IMR-90 (cell line): ENCODE measurements around the gene QSOX2. TPM values are rescaled to one million over a fixed set of nuclear protein-coding genes. Genes with fewer than 3 reads are reported as not detected.

Experiments
- ATAC-seq: fragments of 200-7000 bp; cut with Tn5 transposase; 2 replicates; pipeline ENCODE4 v1.9.1; 2020; ENCODE audit warnings: low read depth, mild to moderate bottlenecking, moderate library complexity
- BruUV-seq: library from RNA; stranded (reverse); fragments of 400-500 nt; replicated peaks from 2 replicates; lab custom pipeline; 2021; lab: Mats Ljungman, UMichigan
- CTCF ChIA-PET: fragments of 300-600 bp; formaldehyde crosslinking; extraction: SDS; loops from one replicate; lab custom pipeline; 2021; ENCODE audit warnings: antibody characterized with exemption; lab: Yijun Ruan, JAX
- POLR2A ChIA-PET: fragments of 300-600 bp; sonication (Branson Sonifier 250); formaldehyde crosslinking; loops from one replicate; lab custom pipeline; 2022; ENCODE audit warnings: antibody characterized with exemption; ENCODE audit not compliant: unreplicated experiment; lab: Charles Lee
- DNase-seq: peaks from one replicate; pipeline ENCODE4 v3.0.0; 2013
- H2AFZ ChIP-seq: replicated peaks from 2 replicates; pipeline ENCODE3; 2013; ENCODE audit warnings: low read length, mild to moderate bottlenecking; ENCODE audit not compliant: poor library complexity
- H2AK5ac ChIP-seq: 2 replicates; pipeline ENCODE4 v1.6.1; 2013; ENCODE audit warnings: low read depth, low read length, inconsistent platforms
- H2AK9ac ChIP-seq: replicated peaks from 2 replicates; pipeline ENCODE3; 2013; ENCODE audit warnings: mild to moderate bottlenecking, low read depth, low read length, moderate library complexity; ENCODE audit not compliant: poor library complexity
- H2BK120ac ChIP-seq: 2 replicates; pipeline ENCODE4 v1.6.1; 2013; ENCODE audit warnings: low read depth, low read length, inconsistent platforms
- H2BK15ac ChIP-seq: 3 replicates; pipeline ENCODE4 v1.6.1; 2013; ENCODE audit warnings: low read depth, low read length, inconsistent platforms
- H2BK20ac ChIP-seq: 2 replicates; pipeline ENCODE4 v1.6.1; 2013; ENCODE audit warnings: low read depth, mild to moderate bottlenecking, inconsistent platforms, low read length, moderate library complexity
- H2BK5ac ChIP-seq: 2 replicates; pipeline ENCODE4 v1.6.1; 2013; ENCODE audit warnings: mild to moderate bottlenecking, low read depth, low read length, inconsistent platforms; ENCODE audit not compliant: poor library complexity, severe bottlenecking
- H3K14ac ChIP-seq: replicated peaks from 2 replicates; pipeline ENCODE4 v1.6.1; 2013; ENCODE audit warnings: low read depth, low read length, inconsistent platforms
- H3K18ac ChIP-seq: 2 replicates; pipeline ENCODE4 v1.6.1; 2013; ENCODE audit warnings: low read depth, low read length, control low read depth
- H3K23ac ChIP-seq: 2 replicates; pipeline ENCODE4 v1.6.1; 2013; ENCODE audit warnings: low read depth, low read length, inconsistent platforms
- H3K27ac ChIP-seq: 2 replicates; pipeline ENCODE4 v1.5.1; 2013; ENCODE audit warnings: mild to moderate bottlenecking, control low read depth, low read length; ENCODE audit not compliant: insufficient read depth
- H3K27me3 ChIP-seq: 2 replicates; pipeline ENCODE4 v1.6.1; 2013; ENCODE audit warnings: low read length; ENCODE audit not compliant: control insufficient read depth, insufficient read depth
- H3K36me3 ChIP-seq: 2 replicates; pipeline ENCODE4 v1.6.1; 2013; ENCODE audit warnings: low read length, mixed read lengths; ENCODE audit not compliant: control insufficient read depth, insufficient read depth
- H3K4ac ChIP-seq: 2 replicates; pipeline ENCODE4 v1.6.1; 2013; ENCODE audit warnings: low read depth, low read length, inconsistent platforms
- H3K4me1 ChIP-seq: 2 replicates; pipeline ENCODE4 v1.6.1; 2013; ENCODE audit warnings: low read length, mixed read lengths; ENCODE audit not compliant: control insufficient read depth, insufficient read depth
- H3K4me2 ChIP-seq: 2 replicates; pipeline ENCODE4 v1.6.1; 2013; ENCODE audit warnings: low read depth, mild to moderate bottlenecking, control low read depth, low read length, moderate library complexity
- H3K4me3 ChIP-seq: 2 replicates; pipeline ENCODE4 v1.5.1; 2013; ENCODE audit warnings: low read depth, mild to moderate bottlenecking, control low read depth, low read length, moderate library complexity; ENCODE audit not compliant: insufficient read depth
- H3K56ac ChIP-seq: 2 replicates; pipeline ENCODE4 v1.6.1; 2013; ENCODE audit warnings: low read length, inconsistent platforms; ENCODE audit not compliant: insufficient read depth; ENCODE audit errors: extremely low read depth
- H3K79me1 ChIP-seq, 2 experiments: 2 replicates each; pipeline ENCODE4 v1.6.1; 2013; ENCODE audit warnings: low read length in 2 of 2, inconsistent platforms in 1 of 2, low read depth in 1 of 2
- H3K9ac ChIP-seq: 2 replicates; pipeline ENCODE4 v1.6.1; 2013; ENCODE audit warnings: low read depth, low read length, control low read depth
- H3K9me1 ChIP-seq: 2 replicates; pipeline ENCODE4 v1.6.1; 2013; ENCODE audit warnings: low read length, inconsistent platforms; ENCODE audit not compliant: insufficient read depth
- H3K9me3 ChIP-seq: 2 replicates; pipeline ENCODE4 v1.6.1; 2013; ENCODE audit warnings: low read length; ENCODE audit not compliant: control insufficient read depth, insufficient read depth
- H4K20me1 ChIP-seq: 2 replicates; pipeline ENCODE4 v1.6.1; 2013; ENCODE audit warnings: low read length, inconsistent platforms; ENCODE audit not compliant: insufficient read depth
- H4K5ac ChIP-seq: 2 replicates; pipeline ENCODE4 v1.6.1; 2013; ENCODE audit warnings: mild to moderate bottlenecking, low read depth, low read length, control low read depth
- H4K8ac ChIP-seq, 2 experiments: 2 replicates each; pipeline ENCODE4 v1.6.1; 2013; ENCODE audit warnings: low read depth in 2 of 2, low read length in 2 of 2, control low read depth in 1 of 2, inconsistent platforms in 1 of 2
- H4K91ac ChIP-seq: 2 replicates; pipeline ENCODE4 v1.6.1; 2013; ENCODE audit warnings: low read depth, low read length, inconsistent platforms; ENCODE audit not compliant: insufficient read depth
- BHLHE40 ChIP-seq: fragments of 150-350 bp; IDR thresholded peaks from 2 replicates; pipeline ENCODE4 v1.6.1; 2016; ENCODE audit warnings: mild to moderate bottlenecking, low read depth, low read length
- CEBPB ChIP-seq: IDR thresholded peaks from 2 replicates; pipeline ENCODE4 v1.6.1; 2012; ENCODE audit warnings: low read depth, low read length, improper control_type of control experiment
- CHD1 ChIP-seq: IDR thresholded peaks from 2 replicates; pipeline ENCODE4 v1.6.1; 2012; ENCODE audit warnings: low read depth, low read length, improper control_type of control experiment
- ELK1 ChIP-seq: fragments of 150-350 bp; IDR thresholded peaks from 2 replicates; pipeline ENCODE4 v1.6.1; 2016; ENCODE audit warnings: low read depth, mild to moderate bottlenecking, low read length, moderate library complexity, borderline replicate concordance
- MAFK ChIP-seq: IDR thresholded peaks from 2 replicates; pipeline ENCODE4 v1.6.1; 2012; ENCODE audit warnings: low read depth, low read length, improper control_type of control experiment
- MAZ ChIP-seq: IDR thresholded peaks from 2 replicates; pipeline ENCODE4 v1.6.1; 2012; ENCODE audit warnings: low read depth, mild to moderate bottlenecking, low read length, improper control_type of control experiment, moderate library complexity, borderline replicate concordance
- MXI1 ChIP-seq: IDR thresholded peaks from 2 replicates; pipeline ENCODE4 v1.6.1; 2012; ENCODE audit warnings: low read depth, mild to moderate bottlenecking, low read length, moderate library complexity, borderline replicate concordance
- NFE2L2 ChIP-seq: fragments of 150-350 bp; IDR thresholded peaks from 2 replicates; pipeline ENCODE4 v1.6.1; 2016; ENCODE audit warnings: low read depth, mild to moderate bottlenecking, low read length
- POLR2A ChIP-seq: IDR thresholded peaks from 2 replicates; pipeline ENCODE4 v1.6.1; 2012; ENCODE audit warnings: mild to moderate bottlenecking, low read depth, low read length
- RAD21 ChIP-seq: IDR thresholded peaks from 2 replicates; pipeline ENCODE4 v1.6.1; 2012; ENCODE audit warnings: low read length, improper control_type of control experiment
- RCOR1 ChIP-seq: IDR thresholded peaks from 2 replicates; pipeline ENCODE4 v1.6.1; 2012; ENCODE audit warnings: mild to moderate bottlenecking, low read length, improper control_type of control experiment; ENCODE audit not compliant: insufficient replicate concordance
- RFX5 ChIP-seq: IDR thresholded peaks from 2 replicates; pipeline ENCODE4 v1.8.0; 2012; ENCODE audit warnings: low read depth, mild to moderate bottlenecking, low read length, moderate library complexity
- SMC3 ChIP-seq: fragments of 150-350 bp; IDR thresholded peaks from 2 replicates; pipeline ENCODE4 v1.6.1; 2016; ENCODE audit warnings: low read depth, mild to moderate bottlenecking, antibody characterized with exemption, low read length, moderate library complexity
- WGBS, 2 experiments: methylation state at CpG; one replicate each; pipeline versions ENCODE4 v1.1.5 to v1.1.7; 2013; ENCODE audit warnings: missing lambda C conversion rate in 2 of 2; ENCODE audit not compliant: insufficient read length in 1 of 2; ENCODE audit errors: extremely low coverage in 2 of 2; 5-methylcytosine and 5-hydroxymethylcytosine counted together
- dilution Hi-C: fragments of 300-500 bp; cut with HindIII; formaldehyde crosslinking; loops from one replicate; pipeline ENCODE4 v1.14.3; 2018; ENCODE audit warnings: low sequenced_read_pairs; ENCODE audit not compliant: unreplicated experiment
- in situ Hi-C: fragments of 300-500 bp; cut with MboI; formaldehyde crosslinking; loops from 3 replicates; pipeline ENCODE4 v1.14.3; 2019; ENCODE audit warnings: low sequenced_read_pairs, inconsistent platforms, mixed read lengths
- intact Hi-C: fragments of 100-400 bp; cut with micrococcal nuclease; formaldehyde crosslinking; loops from 2 replicates; pipeline ENCODE4 v1.10.0; 2022
- polyA plus RNA-seq, 3 experiments: library from polyadenylated mRNA; depleted of rRNA; stranded (reverse); fragments of >200 nt; gene quantifications; 2 replicates each; pipeline ENCODE4 v1.2.3, GENCODE V29; 2012; ENCODE audit warnings: low replicate concordance in 1 of 3
- total RNA-seq: library from RNA; depleted of rRNA; stranded (reverse); fragments of >200 nt; gene quantifications from 2 replicates; pipeline ENCODE4 v1.2.3, GENCODE V29; 2012

Gene QSOX2
- total and polyA plus RNA-seq, 2 of the 4 experiments (the other 2 are of a cell fraction) = 5.9 to 12.9 TPM

GRCh38 chr9:136251264-136252115, 5.9 kb upstream of the QSOX2 start:
- Histone ChIP-seq H3K9me1 (no peaks in the 10 kb centered on the region), H4K8ac (no peak overlapping the region), H2BK15ac (no peak overlapping the region), H3K9ac (no peak overlapping the region), H2AFZ (no peak overlapping the region), H3K56ac (no peak overlapping the region), H3K27me3 (peaks cover 49% of the 10 kb centered on the region), H2AK5ac (no peak overlapping the region), H3K23ac (no peak overlapping the region), H3K4me2 (no peak overlapping the region), H3K4ac (no peak overlapping the region), H3K14ac (no peak overlapping the region), H4K5ac (no peak overlapping the region), H4K91ac (no peak overlapping the region), H3K4me3 (no peak overlapping the region), H3K79me1 (no peaks in the 10 kb centered on the region), H2AK9ac (peak overlapping the region; percentile 42), H2BK5ac (no peak overlapping the region), H2BK120ac (no peak overlapping the region), H3K36me3 (no peaks in the 10 kb centered on the region), H3K9me3 (no peaks in the 10 kb centered on the region), H3K4me1 (peaks cover 5% of the 10 kb centered on the region), H3K18ac (no peak overlapping the region), H4K20me1 (no peaks in the 10 kb centered on the region), H2BK20ac (no peak overlapping the region), H3K27ac (no peak overlapping the region)
- intact Hi-C loops = no loop called here
- ChIA-PET POLR2A (no interaction called here), CTCF (no interaction called here)
- BruUV-seq = no TSS peak
- 82% methylated on average over 10 of the region's 50 CpGs; no CpG with 5 or more reads in 1 of the 2 experiments for WGBS, 2 experiments
- TF ChIP-seq RAD21 (no peak), MAZ (no peak), BHLHE40 (no peak), ELK1 (no peak), CHD1 (no peak), POLR2A (no peak), RFX5 (no peak), SMC3 (no peak), MAFK (no peak), MXI1 (no peak), RCOR1 (no peak), NFE2L2 (no peak), CEBPB (no peak)
- DNase-seq = no peak
- dilution Hi-C loops = no loop called here
- no peak for ATAC-seq
- in situ Hi-C loops = no loop called here
